AG10803 (cell line): ENCODE measurements around the gene MTCP1.
A peak's percentile ranks its signal among the peaks of the same experiment; 100 is the strongest.

Experiments used
- DNase-seq: peaks from one replicate; pipeline ENCODE4 v3.0.0; 2010; ENCODE audit warnings: low read depth
- H3K4me3 ChIP-seq: 2 replicates; pipeline ENCODE4 v1.5.1; 2011; ENCODE audit warnings: mild to moderate bottlenecking, low read length, control low read depth
- TF ChIP-seq, protein P1 (sequence below): conservative IDR thresholded peaks from 2 replicates; pipeline ENCODE4 v1.5.1; 2011; ENCODE audit warnings: mild to moderate bottlenecking, low read length, control low read depth, inconsistent platforms

The MTCP1 gene

DNA sequence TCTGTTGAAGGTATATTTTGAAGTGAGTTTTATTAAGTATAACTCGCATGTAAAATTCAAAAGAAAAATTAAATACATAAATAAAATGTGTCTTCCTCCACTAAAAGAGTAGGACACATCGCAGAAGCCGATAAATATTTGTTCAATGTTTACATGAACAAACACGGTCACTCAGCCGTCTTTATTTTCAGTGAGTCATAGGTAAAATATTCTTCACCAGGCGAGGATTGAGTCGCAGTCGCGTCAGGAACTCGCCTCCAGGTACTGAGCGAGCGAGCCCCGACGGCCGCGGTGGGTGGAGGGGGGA, 44.6 kb downstream of the MTCP1 start:
- peak overlapping the region; percentile 76 for H3K4me3 ChIP-seq
- TF ChIP-seq, protein P1, sequence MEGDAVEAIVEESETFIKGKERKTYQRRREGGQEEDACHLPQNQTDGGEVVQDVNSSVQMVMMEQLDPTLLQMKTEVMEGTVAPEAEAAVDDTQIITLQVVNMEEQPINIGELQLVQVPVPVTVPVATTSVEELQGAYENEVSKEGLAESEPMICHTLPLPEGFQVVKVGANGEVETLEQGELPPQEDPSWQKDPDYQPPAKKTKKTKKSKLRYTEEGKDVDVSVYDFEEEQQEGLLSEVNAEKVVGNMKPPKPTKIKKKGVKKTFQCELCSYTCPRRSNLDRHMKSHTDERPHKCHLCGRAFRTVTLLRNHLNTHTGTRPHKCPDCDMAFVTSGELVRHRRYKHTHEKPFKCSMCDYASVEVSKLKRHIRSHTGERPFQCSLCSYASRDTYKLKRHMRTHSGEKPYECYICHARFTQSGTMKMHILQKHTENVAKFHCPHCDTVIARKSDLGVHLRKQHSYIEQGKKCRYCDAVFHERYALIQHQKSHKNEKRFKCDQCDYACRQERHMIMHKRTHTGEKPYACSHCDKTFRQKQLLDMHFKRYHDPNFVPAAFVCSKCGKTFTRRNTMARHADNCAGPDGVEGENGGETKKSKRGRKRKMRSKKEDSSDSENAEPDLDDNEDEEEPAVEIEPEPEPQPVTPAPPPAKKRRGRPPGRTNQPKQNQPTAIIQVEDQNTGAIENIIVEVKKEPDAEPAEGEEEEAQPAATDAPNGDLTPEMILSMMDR, result no peak
- DNase-seq, result no peak

GRCh38 chrX:155023907-155024833, 46.8 kb downstream of the MTCP1 start:
- DNase-seq, result no peak
- no peak overlapping the region for H3K4me3 ChIP-seq
- TF ChIP-seq, protein P1, result no peak

- H3K4me3 ChIP-seq, result no peak within 1 kb of the TSS
- TF ChIP-seq, protein P1, result no peak
These were observed 48.4 kb downstream of the MTCP1 start, which contains the start of gene F8 for GRCh38 chrX:155022585-155022984. F8 (minus strand) TSS chrX:155022723; CDS start chrX:155022552, 171 bp downstream.

GRCh38 chrX:155020591-155020990, 50.3 kb downstream of the MTCP1 start:
- TF ChIP-seq, protein P1, result no peak
- H3K4me3 ChIP-seq, result no peak overlapping the region
- no peak for DNase-seq

More at GRCh38 chrX:155022585-155022984, 48.4 kb downstream of the MTCP1 start, which contains the start of gene F8:
- DNase-seq, result no peak
